Measurements from ENCODE around the gene NIM1K. TPM values are rescaled to one million over a fixed set of nuclear protein-coding genes. Genes with fewer than 3 reads are reported as not detected.

NIM1K gene
- total and polyA plus RNA-seq, 10 donors: 0.13 to 1.1 (median 0.39) TPM; not detected in 1

- 78 to 91% (median 87%) methylated on average over 5 of the region's 5 CpGs for WGBS, 5 donors
- H3K27ac ChIP-seq: no peak overlapping the region
- intact Hi-C loops (cut with DNase I; ENCODE audit: low total_unique reads): loop anchor here (10.0 kb wide), 1 partner anchor 163 kb away; no protein-coding TSS in a partner anchor
- no peaks in the 10 kb centered on the region for H3K36me3 ChIP-seq
- DNase-seq: no peak
- no peak for TF ChIP-seq CTCF (IDR thresholded peaks at IDR 0.05 in 8 of 11, conservative IDR thresholded peaks at IDR 0.05 in 3 of 11)
- TF ChIP-seq POLR2AphosphoS5 (IDR thresholded peaks at IDR 0.05): no peak
- no peak for TF ChIP-seq POLR2A (IDR thresholded peaks at IDR 0.05)
- no peak overlapping the region for H3K4me3 ChIP-seq
- no peaks in the 10 kb centered on the region for H3K9me3 ChIP-seq
- no peaks in the 10 kb centered on the region for H3K27me3 ChIP-seq (replicated peaks in 1 of 7)
- H3K4me1 ChIP-seq: no peaks in the 10 kb centered on the region
Observed at GRCh38 chr5:43221502-43221901, 29.5 kb downstream of the NIM1K start.

- H3K4me3 ChIP-seq: no peak overlapping the region
- no peaks in the 10 kb centered on the region for H3K27me3 ChIP-seq (replicated peaks in 1 of 7)
- TF ChIP-seq POLR2AphosphoS5 (IDR thresholded peaks at IDR 0.05) (no peak), CTCF (IDR thresholded peaks at IDR 0.05 in 8 of 11, conservative IDR thresholded peaks at IDR 0.05 in 3 of 11) (no peak), POLR2A (IDR thresholded peaks at IDR 0.05) (no peak)
- intact Hi-C loops (cut with DNase I; ENCODE audit: low total_unique reads): loop anchor here (10.0 kb wide), 1 partner anchor 159 kb away; no protein-coding TSS in a partner anchor
- H3K4me1 ChIP-seq: no peaks in the 10 kb centered on the region
- H3K9me3 ChIP-seq: no peaks in the 10 kb centered on the region
- 55 to 65% (median 59%) methylated on average over 2 of the region's 2 CpGs for WGBS, 5 donors
- no peaks in the 10 kb centered on the region for H3K36me3 ChIP-seq
- DNase-seq: no peak
- no peak overlapping the region for H3K27ac ChIP-seq
Observed at GRCh38 chr5:43225649-43226245, 33.7 kb downstream of the NIM1K start.

GRCh38 chr5:43227655-43228054 lies 35.6 kb downstream of the NIM1K start:
- Histone ChIP-seq H3K9me3 (no peaks in the 10 kb centered on the region), H3K4me1 (no peaks in the 10 kb centered on the region), H3K4me3 (no peak overlapping the region), H3K27me3 (replicated peaks in 1 of 7) (no peaks in the 10 kb centered on the region), H3K27ac (no peak overlapping the region), H3K36me3 (no peaks in the 10 kb centered on the region)
- intact Hi-C loops (cut with DNase I; ENCODE audit: low total_unique reads): loop anchor here (10.0 kb wide), 1 partner anchor 157 kb away; no protein-coding TSS in a partner anchor
- WGBS, 5 donors: 56 to 86% (median 58%) methylated on average over 1 of the region's 1 CpG
- DNase-seq: no peak
- TF ChIP-seq POLR2AphosphoS5 (IDR thresholded peaks at IDR 0.05): no peak
- peak in 7 of 11 experiments; percentile 23 to 40 (median 29) for TF ChIP-seq CTCF (IDR thresholded peaks at IDR 0.05 in 8 of 11, conservative IDR thresholded peaks at IDR 0.05 in 3 of 11)
- no peak for TF ChIP-seq POLR2A (IDR thresholded peaks at IDR 0.05)

- Histone ChIP-seq H3K27me3 (replicated peaks in 1 of 7) (no peaks in the 10 kb centered on the region), H3K4me3 (no peak overlapping the region), H3K27ac (no peak overlapping the region), H3K9me3 (no peaks in the 10 kb centered on the region), H3K36me3 (no peaks in the 10 kb centered on the region), H3K4me1 (no peaks in the 10 kb centered on the region)
- WGBS, 5 donors: 88 to 90% (median 89%) methylated on average over 3 of the region's 3 CpGs
- intact Hi-C loops (cut with DNase I; ENCODE audit: low total_unique reads): no loop called here
- TF ChIP-seq POLR2AphosphoS5 (IDR thresholded peaks at IDR 0.05) (no peak), CTCF (IDR thresholded peaks at IDR 0.05 in 8 of 11, conservative IDR thresholded peaks at IDR 0.05 in 3 of 11) (no peak), POLR2A (IDR thresholded peaks at IDR 0.05) (no peak)
- DNase-seq: no peak
Observed at GRCh38 chr5:43230707-43231106, 38.7 kb downstream of the NIM1K start.
